Common myeloid progenitor, CD34-positive (primary cell): Measurements from ENCODE around the gene SEMA5A.

ENCODE experiments used
- CTCF ChIA-PET: fragments of 350-600 bp; sonication (Branson Sonifier 250); formaldehyde crosslinking; loops from one replicate; lab custom pipeline; 2021; ENCODE audit warnings: antibody characterized with exemption; lab: Charles Lee
- POLR2A ChIA-PET: fragments of 350-600 bp; sonication (Branson Sonifier 250); formaldehyde crosslinking; loops from one replicate; lab custom pipeline; 2021; ENCODE audit warnings: antibody characterized with exemption; lab: Charles Lee
- DNase-seq, 3 donors: peaks; one replicate each; pipeline versions ENCODE4 v3.0.0 to v3.0.0-alpha.2; 2013
- H3K27ac ChIP-seq, 2 experiments: 1 replicate in 1 of 2; 2 replicates in 1 of 2; pipeline ENCODE4 v1.7.0; 2013; ENCODE audit warnings: inconsistent platforms in 2 of 2, low read length in 2 of 2, mild to moderate bottlenecking in 2 of 2, low read depth in 1 of 2, moderate library complexity in 1 of 2; ENCODE audit not compliant: severe bottlenecking in 2 of 2, insufficient read depth in 1 of 2, poor library complexity in 1 of 2
- H3K27me3 ChIP-seq, 5 experiments: replicated peaks in 2 of 5; 1 replicate in 3 of 5; 2 replicates in 2 of 5; pipeline versions ENCODE4 v1.6.1 to v1.7.0; 2013; ENCODE audit warnings: low read length in 4 of 5, mild to moderate bottlenecking in 2 of 5, moderate library complexity in 2 of 5, inconsistent platforms in 1 of 5; ENCODE audit not compliant: insufficient read depth in 5 of 5, control insufficient read depth in 4 of 5
- H3K36me3 ChIP-seq, 4 experiments: 1 replicate in 2 of 4; 2 replicates in 2 of 4; pipeline versions ENCODE4 v1.6.1 to v1.7.0; 2013; ENCODE audit warnings: low read length in 3 of 4, control low read depth in 1 of 4, mild to moderate bottlenecking in 1 of 4; ENCODE audit not compliant: control insufficient read depth in 4 of 4, insufficient read depth in 4 of 4
- H3K4me1 ChIP-seq, 4 experiments: 1 replicate in 3 of 4; 2 replicates in 1 of 4; pipeline versions ENCODE4 v1.6.1 to v1.7.1; 2013; ENCODE audit warnings: low read length in 3 of 4, mild to moderate bottlenecking in 3 of 4, control low read depth in 1 of 4, inconsistent platforms in 1 of 4, moderate library complexity in 1 of 4; ENCODE audit not compliant: control insufficient read depth in 4 of 4, insufficient read depth in 4 of 4; ENCODE audit errors: control extremely low read depth in 1 of 4
- H3K4me3 ChIP-seq, 7 experiments: 1 replicate in 4 of 7; 2 replicates in 3 of 7; pipeline versions ENCODE4 v1.5.1 to v1.7.0; 2013; ENCODE audit warnings: mild to moderate bottlenecking in 7 of 7, low read length in 6 of 7, moderate library complexity in 6 of 7, inconsistent platforms in 2 of 7, low read depth in 2 of 7, control low read depth in 1 of 7; ENCODE audit not compliant: insufficient read depth in 4 of 7, control insufficient read depth in 1 of 7; ENCODE audit errors: extremely low read depth in 1 of 7
- H3K9me3 ChIP-seq, 5 experiments: 1 replicate in 4 of 5; 2 replicates in 1 of 5; pipeline versions ENCODE4 v1.6.1 to v1.7.1; 2013; ENCODE audit warnings: low read length in 4 of 5, mild to moderate bottlenecking in 2 of 5, inconsistent platforms in 1 of 5, low read depth in 1 of 5, moderate library complexity in 1 of 5; ENCODE audit not compliant: control insufficient read depth in 4 of 5, insufficient read depth in 2 of 5; ENCODE audit errors: control extremely low read depth in 1 of 5
- WGBS: methylation state at CpG from one replicate; pipeline ENCODE4 v1.1.5; 2013; ENCODE audit not compliant: insufficient coverage; 5-methylcytosine and 5-hydroxymethylcytosine counted together

SEMA5A gene

DNA sequence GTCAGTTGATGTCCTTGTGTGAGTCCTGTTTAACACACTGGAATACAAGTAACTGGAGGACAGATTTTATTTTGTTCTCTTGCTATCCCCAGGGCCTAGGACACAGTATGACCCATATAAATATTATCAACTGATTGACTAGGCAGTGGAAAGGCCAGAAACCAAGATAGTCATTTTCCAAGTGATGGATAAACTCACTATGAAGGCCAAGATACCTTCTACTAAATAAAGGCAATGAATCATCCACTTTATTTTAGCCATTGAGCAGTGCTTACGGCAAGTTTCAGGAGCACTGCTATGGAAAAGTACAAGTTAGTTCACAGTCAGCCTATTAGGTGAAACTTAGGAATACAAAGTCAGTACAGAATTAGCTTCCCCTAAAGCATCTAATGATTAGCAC is 153.2 kb downstream of the SEMA5A start:
- WGBS, result no CpG with 5 or more reads among the region's 1 CpG
- H3K27ac ChIP-seq, result no peak overlapping the region
- POLR2A ChIA-PET, result no interaction called here
- H3K36me3 ChIP-seq, result no peaks in the 10 kb centered on the region
- no peak overlapping the region for H3K4me3 ChIP-seq
- CTCF ChIA-PET, result no interaction called here
- no peaks in the 10 kb centered on the region for H3K27me3 ChIP-seq
- H3K9me3 ChIP-seq, result no peaks in the 10 kb centered on the region
- no peak for DNase-seq
- H3K4me1 ChIP-seq, result peaks cover 0 to 3% (median 0%) of the 10 kb centered on the region in 4 experiments

DNA sequence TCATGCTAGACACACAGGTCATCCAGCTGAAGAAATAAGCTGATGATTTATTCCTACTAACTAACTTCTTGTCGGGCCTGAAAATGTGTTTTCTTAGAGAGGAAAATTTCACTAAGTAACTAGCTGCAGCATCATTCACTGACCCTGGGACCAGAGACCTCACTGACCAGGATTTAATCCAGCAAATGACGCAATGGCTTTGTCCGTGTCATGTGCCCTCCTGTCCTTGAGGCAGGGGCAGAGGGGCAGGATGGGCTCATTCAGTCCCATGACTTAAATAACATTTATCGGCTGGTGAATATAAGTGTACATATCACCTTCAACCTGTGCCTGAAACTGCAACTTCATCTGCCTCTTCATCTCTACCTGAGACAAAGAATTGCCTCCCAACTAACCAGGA is 154.8 kb downstream of the SEMA5A start:
- POLR2A ChIA-PET, result no interaction called here
- H3K9me3 ChIP-seq, result no peaks in the 10 kb centered on the region

DNA sequence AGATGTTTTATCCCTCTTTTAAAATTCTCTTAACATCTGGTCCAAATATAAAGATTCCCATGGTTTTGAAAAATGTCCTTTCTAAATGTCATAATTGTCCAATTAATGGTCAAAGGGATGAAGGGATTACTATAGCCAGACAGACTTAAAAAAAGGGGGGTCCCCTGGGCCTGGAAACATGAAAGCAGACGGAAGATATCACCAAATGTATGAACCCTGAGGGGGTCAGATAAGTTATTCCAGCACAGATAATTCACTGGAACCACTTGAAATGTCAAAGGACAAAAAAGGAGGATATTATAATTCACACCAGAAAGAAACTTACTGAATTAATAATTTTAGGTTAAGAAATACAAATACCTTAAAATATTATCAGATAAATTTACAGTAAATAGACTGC is 155.8 kb downstream of the SEMA5A start:
- H3K4me1 ChIP-seq, result peaks cover 0 to 3% (median 0%) of the 10 kb centered on the region in 4 experiments
- WGBS, result no CpG with 5 or more reads among the region's 1 CpG
- no peaks in the 10 kb centered on the region for H3K9me3 ChIP-seq
- H3K27ac ChIP-seq, result no peak overlapping the region
- H3K36me3 ChIP-seq, result no peaks in the 10 kb centered on the region
- H3K27me3 ChIP-seq, result no peaks in the 10 kb centered on the region
- DNase-seq, result no peak
- H3K4me3 ChIP-seq, result no peak overlapping the region
- ChIA-PET POLR2A (no interaction called here), CTCF (no interaction called here)

More for the DNA sequence above, 154.8 kb downstream of the SEMA5A start:
- WGBS, result 100% methylated on average over 4 of the region's 4 CpGs
- H3K4me1 ChIP-seq, result peaks cover 0 to 3% (median 0%) of the 10 kb centered on the region in 4 experiments
- H3K27me3 ChIP-seq, result no peaks in the 10 kb centered on the region
- H3K36me3 ChIP-seq, result no peaks in the 10 kb centered on the region
- DNase-seq, result no peak
- no peak overlapping the region for H3K27ac ChIP-seq
- CTCF ChIA-PET, result interaction anchor here (1.1 kb wide), 1 partner anchor 13 kb away, joined by 3 read pairs; no protein-coding TSS in a partner anchor
- no peak overlapping the region for H3K4me3 ChIP-seq

- ChIA-PET CTCF (no interaction called here), POLR2A (no interaction called here)
- WGBS, result 52% methylated on average over 5 of the region's 5 CpGs
These were observed 156.8 kb downstream of the SEMA5A start for GRCh38 chr5:9388941-9389674.

GRCh38 chr5:9387879-9388278 is 158.0 kb downstream of the SEMA5A start:
- Histone ChIP-seq H3K9me3 (no peaks in the 10 kb centered on the region), H3K36me3 (no peaks in the 10 kb centered on the region), H3K4me3 (no peak overlapping the region), H3K4me1 (peaks cover 0 to 3% (median 0%) of the 10 kb centered on the region in 4 experiments), H3K27ac (no peak overlapping the region), H3K27me3 (no peaks in the 10 kb centered on the region)
- POLR2A ChIA-PET, result no interaction called here
- DNase-seq, result no peak
- WGBS, result no CpG with 5 or more reads among the region's 3 CpGs
- CTCF ChIA-PET, result interaction anchor here (0.7 kb wide), 1 partner anchor 195 kb away, joined by 3 read pairs; no protein-coding TSS in a partner anchor

More at GRCh38 chr5:9388941-9389674, 156.8 kb downstream of the SEMA5A start:
- Histone ChIP-seq H3K27me3 (no peaks in the 10 kb centered on the region), H3K36me3 (no peaks in the 10 kb centered on the region), H3K4me1 (peaks cover 0 to 3% (median 0%) of the 10 kb centered on the region in 4 experiments), H3K27ac (no peak overlapping the region), H3K4me3 (no peak overlapping the region), H3K9me3 (no peaks in the 10 kb centered on the region)
- peak in 2 of 3 donors; percentile 37 to 72 for DNase-seq

GRCh38 chr5:9386945-9387344 is 158.9 kb downstream of the SEMA5A start:
- POLR2A ChIA-PET, result no interaction called here
- Histone ChIP-seq H3K27me3 (no peaks in the 10 kb centered on the region), H3K27ac (no peak overlapping the region), H3K4me1 (peaks cover 0 to 3% (median 0%) of the 10 kb centered on the region in 4 experiments), H3K4me3 (no peak overlapping the region), H3K9me3 (no peaks in the 10 kb centered on the region), H3K36me3 (no peaks in the 10 kb centered on the region)
- DNase-seq, result no peak
- CTCF ChIA-PET, result interaction anchor here (1.2 kb wide), 1 partner anchor 21 kb away, joined by 3 read pairs; no protein-coding TSS in a partner anchor
- WGBS, result 100% methylated on average over 3 of the region's 4 CpGs

GRCh38 chr5:9382522-9382921 is 163.4 kb downstream of the SEMA5A start:
- Histone ChIP-seq H3K9me3 (peaks cover 0 to under 1% (median 0%) of the 10 kb centered on the region in 5 experiments), H3K4me1 (no peaks in the 10 kb centered on the region), H3K27ac (no peak overlapping the region), H3K36me3 (no peaks in the 10 kb centered on the region), H3K27me3 (no peaks in the 10 kb centered on the region), H3K4me3 (no peak overlapping the region)
- ChIA-PET CTCF (no interaction called here), POLR2A (no interaction called here)
- no CpG with 5 or more reads among the region's 1 CpG for WGBS
- no peak for DNase-seq
